SK-N-SH (cell line): Measurements from ENCODE around the gene SCYGR3. TPM values are rescaled to one million over a fixed set of nuclear protein-coding genes. Genes with fewer than 3 reads are reported as not detected.
A peak's percentile ranks its signal among the peaks of the same experiment; 100 is the strongest.
"Not testable (repeated sequence)": the region's sequence is repeated elsewhere in the genome, so short reads cannot be mapped to it uniquely, and the experiment has no call there.

Experiments used
- CTCF ChIA-PET: fragments of 300-600, 350-600 bp; formaldehyde crosslinking; extraction: SDS; loops from one replicate; lab custom pipeline; 2021; lab: Yijun Ruan, JAX
- POLR2A ChIA-PET: fragments of 350-600 bp; sonication (Branson Sonifier 250); formaldehyde crosslinking; extraction: SDS; loops from one replicate; lab custom pipeline; 2020; ENCODE audit warnings: antibody characterized with exemption, inconsistent platforms; lab: Yijun Ruan, JAX
- DNase-seq: peaks from one replicate; pipeline ENCODE4 v3.0.0; 2012
- H2AFZ ChIP-seq: fragments of 200-600 bp; sonication (generic); 2 replicates; pipeline ENCODE4 v1.8.1; 2016; ENCODE audit warnings: antibody characterized with exemption, mild to moderate bottlenecking, low read depth
- H3F3A ChIP-seq: fragments of 200-600 bp; sonication (generic); replicated peaks from 2 replicates; pipeline ENCODE3; 2016; ENCODE audit warnings: antibody characterized with exemption, mild to moderate bottlenecking; ENCODE audit not compliant: insufficient read depth
- H3K27ac ChIP-seq, 2 experiments: fragments of 200-500 bp in 1 of 2; fragments of 200-600 bp in 1 of 2; sonication (Bioruptor generic) in 1 of 2; sonication (generic), shearing (Covaris generic) in 1 of 2; 2 replicates each; pipeline versions ENCODE4 v1.5.1 to v1.6.1; 2014 to 2016; ENCODE audit warnings: low read depth in 2 of 2, inconsistent platforms in 1 of 2, low read length in 1 of 2, mild to moderate bottlenecking in 1 of 2, mixed read lengths in 1 of 2
- H3K27me3 ChIP-seq: fragments of 200-600 bp; sonication (generic), shearing (Covaris generic); 2 replicates; pipeline ENCODE4 v1.6.1; 2016; ENCODE audit warnings: mixed run types; ENCODE audit not compliant: insufficient read depth
- H3K36me3 ChIP-seq, 2 experiments: fragments of 200-500 bp in 1 of 2; fragments of 200-600 bp in 1 of 2; sonication (Bioruptor generic) in 1 of 2; sonication (generic) in 1 of 2; replicated peaks in 1 of 2; 2 replicates each; pipeline versions ENCODE3 to v1.5.1; 2014 to 2016; ENCODE audit warnings: low read length in 1 of 2, mild to moderate bottlenecking in 1 of 2; ENCODE audit not compliant: insufficient read depth in 2 of 2, control insufficient read depth in 1 of 2
- H3K4me1 ChIP-seq, 2 experiments: fragments of 200-500 bp in 1 of 2; fragments of 200-600 bp in 1 of 2; sonication (Bioruptor generic) in 1 of 2; sonication (generic), shearing (Covaris generic) in 1 of 2; 2 replicates each; pipeline versions ENCODE4 v1.5.1 to v1.6.1; 2014 to 2016; ENCODE audit warnings: low read depth in 1 of 2, low read length in 1 of 2, mixed run types in 1 of 2; ENCODE audit not compliant: insufficient read depth in 2 of 2, control insufficient read depth in 1 of 2
- H3K4me2 ChIP-seq: fragments of 200-600 bp; sonication (generic), shearing (Covaris generic); 2 replicates; pipeline ENCODE4 v1.6.1; 2017; ENCODE audit warnings: mixed run types
- H3K4me3 ChIP-seq, 2 experiments: fragments of 200-500 bp in 1 of 2; fragments of 200-600 bp in 1 of 2; sonication (Bioruptor generic) in 1 of 2; sonication (generic), shearing (Covaris generic) in 1 of 2; 2 replicates each; pipeline versions ENCODE4 v1.5.1 to v1.8.1; 2014 to 2016; ENCODE audit warnings: low read depth in 2 of 2, inconsistent platforms in 1 of 2, low read length in 1 of 2, mild to moderate bottlenecking in 1 of 2, mixed read lengths in 1 of 2, moderate library complexity in 1 of 2
- H3K79me2 ChIP-seq: fragments of 200-600 bp; sonication (generic); 2 replicates; pipeline ENCODE4 v1.8.1; 2017; ENCODE audit warnings: mild to moderate bottlenecking; ENCODE audit not compliant: insufficient read depth
- H3K9ac ChIP-seq: fragments of 200-600 bp; sonication (generic); 2 replicates; pipeline ENCODE4 v1.6.1; 2017; ENCODE audit warnings: mixed run types
- H3K9me2 ChIP-seq: fragments of 200-600 bp; sonication (generic); 2 replicates; pipeline ENCODE4 v1.6.1; 2017; ENCODE audit warnings: mixed run types
- H3K9me3 ChIP-seq: fragments of 200-600 bp; sonication (generic); 2 replicates; pipeline ENCODE4 v1.6.1; 2017; ENCODE audit warnings: mixed run types, mild to moderate bottlenecking, moderate library complexity
- H4K20me1 ChIP-seq: fragments of 200-600 bp; sonication (generic); 2 replicates; pipeline ENCODE4 v1.6.1; 2017; ENCODE audit warnings: mild to moderate bottlenecking, mixed run types; ENCODE audit not compliant: insufficient read depth
- FOXM1 ChIP-seq: IDR thresholded peaks from 2 replicates; pipeline ENCODE4 v1.4.0; 2012; ENCODE audit warnings: low read depth, mild to moderate bottlenecking
- MEF2A ChIP-seq: IDR thresholded peaks from 2 replicates; pipeline ENCODE4 v1.4.0; 2012; ENCODE audit warnings: low read depth, borderline replicate concordance
- NRF1 ChIP-seq: IDR thresholded peaks from 2 replicates; pipeline ENCODE4 v1.6.1; 2012; ENCODE audit warnings: low read depth, mild to moderate bottlenecking, low read length
- WGBS: methylation state at CpG from one replicate; pipeline ENCODE4 v1.1.6; 2017; ENCODE audit warnings: low lambda C conversion rate; 5-methylcytosine and 5-hydroxymethylcytosine counted together
- polyA plus RNA-seq, 3 experiments: library from polyadenylated mRNA; depleted of rRNA; stranded (reverse); fragments of >200 nt; gene quantifications; 2 replicates each; pipeline ENCODE4 v1.2.3, GENCODE V29; 2012
- TF ChIP-seq, protein P1 (sequence below): IDR thresholded peaks from 2 replicates; pipeline ENCODE4 v1.4.0; 2012; ENCODE audit warnings: low read depth, borderline replicate concordance
- TF ChIP-seq, protein P2 (sequence below): IDR thresholded peaks from 2 replicates; pipeline ENCODE4 v1.6.1; 2012; ENCODE audit warnings: mild to moderate bottlenecking, low read depth, low read length, moderate library complexity

SCYGR3 gene
- polyA plus RNA-seq, 1 of the 3 experiments (the other 2 are of a cell fraction): not detected

- ChIA-PET POLR2A (no interaction called here), CTCF (no interaction called here)
- Histone ChIP-seq H3K9ac (no peak overlapping the region), H3K4me3 (no peak overlapping the region), H4K20me1 (no peaks in the 10 kb centered on the region), H3K79me2 (no peaks in the 10 kb centered on the region), H3F3A (no peaks in the 10 kb centered on the region), H3K4me2 (no peak overlapping the region), H3K9me3 (no peaks in the 10 kb centered on the region), H3K9me2 (no peaks in the 10 kb centered on the region), H2AFZ (no peak overlapping the region), H3K27ac (no peak overlapping the region), H3K4me1 (no peaks in the 10 kb centered on the region), H3K36me3 (no peaks in the 10 kb centered on the region), H3K27me3 (no peaks in the 10 kb centered on the region)
- 55% methylated on average over 1 of the region's 1 CpG for WGBS
- DNase-seq: no peak
- TF ChIP-seq NRF1 (no peak), FOXM1 (no peak)
- TF ChIP-seq, protein P1, sequence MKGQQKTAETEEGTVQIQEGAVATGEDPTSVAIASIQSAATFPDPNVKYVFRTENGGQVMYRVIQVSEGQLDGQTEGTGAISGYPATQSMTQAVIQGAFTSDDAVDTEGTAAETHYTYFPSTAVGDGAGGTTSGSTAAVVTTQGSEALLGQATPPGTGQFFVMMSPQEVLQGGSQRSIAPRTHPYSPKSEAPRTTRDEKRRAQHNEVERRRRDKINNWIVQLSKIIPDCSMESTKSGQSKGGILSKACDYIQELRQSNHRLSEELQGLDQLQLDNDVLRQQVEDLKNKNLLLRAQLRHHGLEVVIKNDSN: no peak
Observed at GRCh38 chr2:227606476-227606875, 8.2 kb downstream of the SCYGR3 start.

- H3K9ac ChIP-seq: no peak overlapping the region
- TF ChIP-seq MEF2A: no peak
- TF ChIP-seq, protein P2, sequence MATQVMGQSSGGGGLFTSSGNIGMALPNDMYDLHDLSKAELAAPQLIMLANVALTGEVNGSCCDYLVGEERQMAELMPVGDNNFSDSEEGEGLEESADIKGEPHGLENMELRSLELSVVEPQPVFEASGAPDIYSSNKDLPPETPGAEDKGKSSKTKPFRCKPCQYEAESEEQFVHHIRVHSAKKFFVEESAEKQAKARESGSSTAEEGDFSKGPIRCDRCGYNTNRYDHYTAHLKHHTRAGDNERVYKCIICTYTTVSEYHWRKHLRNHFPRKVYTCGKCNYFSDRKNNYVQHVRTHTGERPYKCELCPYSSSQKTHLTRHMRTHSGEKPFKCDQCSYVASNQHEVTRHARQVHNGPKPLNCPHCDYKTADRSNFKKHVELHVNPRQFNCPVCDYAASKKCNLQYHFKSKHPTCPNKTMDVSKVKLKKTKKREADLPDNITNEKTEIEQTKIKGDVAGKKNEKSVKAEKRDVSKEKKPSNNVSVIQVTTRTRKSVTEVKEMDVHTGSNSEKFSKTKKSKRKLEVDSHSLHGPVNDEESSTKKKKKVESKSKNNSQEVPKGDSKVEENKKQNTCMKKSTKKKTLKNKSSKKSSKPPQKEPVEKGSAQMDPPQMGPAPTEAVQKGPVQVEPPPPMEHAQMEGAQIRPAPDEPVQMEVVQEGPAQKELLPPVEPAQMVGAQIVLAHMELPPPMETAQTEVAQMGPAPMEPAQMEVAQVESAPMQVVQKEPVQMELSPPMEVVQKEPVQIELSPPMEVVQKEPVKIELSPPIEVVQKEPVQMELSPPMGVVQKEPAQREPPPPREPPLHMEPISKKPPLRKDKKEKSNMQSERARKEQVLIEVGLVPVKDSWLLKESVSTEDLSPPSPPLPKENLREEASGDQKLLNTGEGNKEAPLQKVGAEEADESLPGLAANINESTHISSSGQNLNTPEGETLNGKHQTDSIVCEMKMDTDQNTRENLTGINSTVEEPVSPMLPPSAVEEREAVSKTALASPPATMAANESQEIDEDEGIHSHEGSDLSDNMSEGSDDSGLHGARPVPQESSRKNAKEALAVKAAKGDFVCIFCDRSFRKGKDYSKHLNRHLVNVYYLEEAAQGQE: no peak
- TF ChIP-seq FOXM1: no peak
- TF ChIP-seq, protein P1: no peak
- no peaks in the 10 kb centered on the region for H3K79me2 ChIP-seq
- no peaks in the 10 kb centered on the region for H3K9me3 ChIP-seq
- POLR2A ChIA-PET: no interaction called here
- 57% methylated on average over 3 of the region's 3 CpGs for WGBS
- no peaks in the 10 kb centered on the region for H4K20me1 ChIP-seq
- CTCF ChIA-PET: no interaction called here
- no peaks in the 10 kb centered on the region for H3K4me1 ChIP-seq
- no peaks in the 10 kb centered on the region for H3K9me2 ChIP-seq
- H3K36me3 ChIP-seq: no peaks in the 10 kb centered on the region
- H2AFZ ChIP-seq: 0 out of 2 replicates have a peak overlapping the region, but pooled peaks have one; percentile 41
- H3K27ac ChIP-seq: no peak overlapping the region
- H3F3A ChIP-seq: no peaks in the 10 kb centered on the region
- H3K4me3 ChIP-seq: no peak overlapping the region
- H3K4me2 ChIP-seq: no peak overlapping the region
- no peak for DNase-seq
- no peaks in the 10 kb centered on the region for H3K27me3 ChIP-seq
Observed at GRCh38 chr2:227602358-227602757, 12.3 kb downstream of the SCYGR3 start.

DNA sequence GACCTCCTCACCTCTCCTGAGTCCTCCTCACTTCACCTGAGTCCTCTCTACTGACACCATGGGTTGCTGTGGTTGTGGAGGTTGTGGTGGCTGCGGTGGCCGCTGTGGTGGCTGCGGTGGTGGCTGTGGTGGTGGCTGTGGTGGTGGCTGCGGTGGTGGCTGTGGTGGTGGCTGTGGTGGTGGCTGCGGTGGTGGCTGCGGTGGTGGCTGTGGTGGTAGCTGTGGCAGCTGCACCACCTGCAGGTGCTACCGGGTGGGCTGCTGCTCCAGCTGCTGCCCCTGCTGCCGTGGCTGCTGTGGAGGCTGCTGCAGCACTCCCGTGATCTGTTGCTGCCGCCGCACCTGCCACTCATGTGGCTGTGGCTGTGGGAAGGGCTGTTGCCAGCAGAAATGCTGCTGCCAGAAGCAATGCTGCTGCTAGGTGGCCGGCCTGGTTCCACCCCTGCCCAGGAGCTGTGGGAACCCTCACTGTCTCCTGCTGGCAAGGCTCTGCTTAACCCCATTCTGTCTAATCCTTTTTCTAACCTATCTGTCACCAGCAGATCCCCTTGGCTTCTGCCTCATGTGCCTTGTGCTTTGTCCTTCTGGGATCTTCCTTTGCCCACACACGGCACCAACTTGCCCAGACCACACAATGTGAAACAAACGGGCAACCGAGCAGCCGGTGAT lies 15.7 kb downstream of the SCYGR3 start, which contains the start of gene SCYGR2:
SCYGR2 (plus strand) TSS at position 59 of the 669 bp plus-strand sequence; CDS start at position 59, 0 bp downstream.
- H3K27ac ChIP-seq, H2AFZ ChIP-seq, H3K79me2 ChIP-seq, H3K4me2 ChIP-seq, H3K4me3 ChIP-seq, H3K9me3 ChIP-seq, DNase-seq, H3F3A ChIP-seq, H3K27me3 ChIP-seq, H3K36me3 ChIP-seq, H3K9me2 ChIP-seq, POLR2A ChIA-PET, H4K20me1 ChIP-seq, H3K4me1 ChIP-seq, H3K9ac ChIP-seq: not testable (repeated sequence)
- WGBS: 65% methylated on average over 11 of the region's 16 CpGs
- CTCF ChIA-PET: interaction anchor here (1.3 kb wide), 1 partner anchor 193 kb away, joined by 4 read pairs; no protein-coding TSS in a partner anchor
